Right ventricle myocardium inferior (tissue), 1 donor: Measurements from ENCODE around the gene NDUFA5. TPM values are rescaled to one million over a fixed set of nuclear protein-coding genes. Genes with fewer than 3 reads are reported as not detected.

Experiments used
- total RNA-seq: library from RNA; stranded (reverse); fragmentation: NEBNext Ultra II Directional; extraction: Animal tissue kit (Norgen Biotek cat#: 25700); gene quantifications from one replicate; pipeline ENCODE4 v1.2.1, GENCODE V29; 2021
- donor health status: DM: no; HTN: yes; CAD: no; lungs with severe emphysema.

The NDUFA5 gene
- total RNA-seq, 1 donor from 2014 or later = 307 TPM

Other genes with a start within 250 kb of the NDUFA5 start
- 0.54 TPM for gene IQUB, start 23.2 kb downstream of the NDUFA5 start, total RNA-seq
- 77.3 TPM for gene ASB15, start 44.0 kb upstream of the NDUFA5 start, total RNA-seq
- 492 TPM for gene LMOD2, start 98.0 kb upstream of the NDUFA5 start, total RNA-seq
- 28.4 TPM for gene WASL, start 191.2 kb upstream of the NDUFA5 start, total RNA-seq